SK-N-SH (cell line): Measurements from ENCODE around the gene SOCS3.
A peak's percentile ranks its signal among the peaks of the same experiment; 100 is the strongest.

Experiments
- CTCF ChIP-seq: fragments of 200-600 bp; sonication (generic); IDR thresholded peaks from 2 replicates; pipeline ENCODE4 v1.6.1; 2017; ENCODE audit warnings: antibody characterized with exemption, mild to moderate bottlenecking, moderate library complexity
- EP300 ChIP-seq, 2 experiments: IDR thresholded peaks; 2 replicates each; pipeline versions ENCODE4 v1.4.0 to v1.6.1; 2012; ENCODE audit warnings: borderline replicate concordance in 1 of 2, low read depth in 1 of 2, low read length in 1 of 2
- EZH2phosphoT487 ChIP-seq: fragments of 200-600 bp; sonication (generic); IDR thresholded peaks from 2 replicates; pipeline ENCODE4 v1.6.1; 2017; ENCODE audit warnings: low read depth, mixed run types, mild to moderate bottlenecking, antibody characterized with exemption, moderate library complexity, borderline replicate concordance
- JUND ChIP-seq: IDR thresholded peaks from 2 replicates; pipeline ENCODE4 v1.4.0; 2012
- MEF2A ChIP-seq: IDR thresholded peaks from 2 replicates; pipeline ENCODE4 v1.4.0; 2012; ENCODE audit warnings: low read depth, borderline replicate concordance
- MXI1 ChIP-seq: IDR thresholded peaks from 2 replicates; pipeline ENCODE4 v1.6.1; 2012; ENCODE audit warnings: mild to moderate bottlenecking, low read depth, low read length, improper control_type of control experiment
- POLR2AphosphoS5 ChIP-seq: IDR thresholded peaks from 2 replicates; pipeline ENCODE4 v1.6.1; 2012; ENCODE audit warnings: low read depth, low read length
- RAD21 ChIP-seq: IDR thresholded peaks from 2 replicates; pipeline ENCODE4 v1.6.1; 2012; ENCODE audit warnings: mild to moderate bottlenecking, low read length
- RCOR1 ChIP-seq: fragments of 150-350 bp; IDR thresholded peaks from 2 replicates; pipeline ENCODE4 v1.6.1; 2017; ENCODE audit warnings: antibody characterized with exemption, low read length
- RFX5 ChIP-seq: IDR thresholded peaks from 2 replicates; pipeline ENCODE4 v1.6.1; 2012; ENCODE audit warnings: mild to moderate bottlenecking, improper control_type of control experiment, low read length
- SIN3A ChIP-seq: IDR thresholded peaks from 2 replicates; pipeline ENCODE4 v1.6.1; 2012; ENCODE audit warnings: low read depth, mild to moderate bottlenecking, low read length, moderate library complexity, borderline replicate concordance
- USF2 ChIP-seq: fragments of 150-350 bp; IDR thresholded peaks from 2 replicates; pipeline ENCODE4 v1.6.1; 2017; ENCODE audit warnings: antibody characterized with exemption, low read length, low read depth, borderline replicate concordance

GRCh38 chr17:78341559-78342448 lies 18.1 kb downstream of the SOCS3 start:
- no peak; the same call in 1 of the 2 replicates for TF ChIP-seq RAD21
- TF ChIP-seq MEF2A = no peak
- no peak for TF ChIP-seq RFX5
- TF ChIP-seq POLR2AphosphoS5 = peak; percentile 72
- no peak for TF ChIP-seq JUND
- TF ChIP-seq MXI1 = 0 out of 2 replicates have a peak, but pooled peaks have one; percentile 30
- no peak for TF ChIP-seq CTCF
- TF ChIP-seq SIN3A = no peak; the same call in 1 of the 2 replicates
- peak in 1 of 2 experiments; percentile 58; a peak in 1 of 4 replicates for TF ChIP-seq EP300 (IDR thresholded peaks at IDR 0.05; ENCODE audit: borderline replicate concordance in 1 of 2, low read depth in 1 of 2, low read length in 1 of 2)
- TF ChIP-seq USF2 = no peak
- 0 out of 2 replicates have a peak, but pooled peaks have one; percentile 11 for TF ChIP-seq RCOR1
- no peak for TF ChIP-seq EZH2phosphoT487
